A673 (cell line): ENCODE results near the gene PTTG1. TPM values are rescaled to one million over a fixed set of nuclear protein-coding genes. Genes with fewer than 3 reads are reported as not detected.

Source experiments
- BruUV-seq: library from RNA; stranded (reverse); fragments of 400-500 nt; replicated peaks from 2 replicates; lab custom pipeline; 2021; lab: Mats Ljungman, UMichigan
- CTCF ChIA-PET: fragments of 300-600 bp; sonication (Branson Sonifier 250); formaldehyde crosslinking; loops from one replicate; lab custom pipeline; 2022; ENCODE audit warnings: antibody characterized with exemption; lab: Charles Lee
- POLR2A ChIA-PET: fragments of 300-600 bp; sonication (Branson Sonifier 250); formaldehyde crosslinking; loops from one replicate; lab custom pipeline; 2022; ENCODE audit warnings: antibody characterized with exemption; ENCODE audit not compliant: low non-redundant PET; lab: Charles Lee
- DNase-seq: peaks from one replicate; pipeline ENCODE4 v3.0.0-alpha.2; 2015; ENCODE audit warnings: low spot score
- H3K27ac ChIP-seq: fragments of 200-600 bp; sonication (generic); 2 replicates; pipeline ENCODE4 v1.5.1; 2016; ENCODE audit warnings: mixed run types, low read depth, mild to moderate bottlenecking, mixed read lengths, antibody characterized with exemption, low read length; ENCODE audit not compliant: poor library complexity, severe bottlenecking
- H3K27me3 ChIP-seq: fragments of 200-600 bp; sonication (generic); replicated peaks from 2 replicates; pipeline ENCODE4 v1.6.1; 2017; ENCODE audit warnings: mixed run types, low read depth, mild to moderate bottlenecking, mixed read lengths, antibody characterized with exemption, low read length; ENCODE audit not compliant: insufficient read depth, poor library complexity
- H3K36me3 ChIP-seq: fragments of 200-600 bp; sonication (generic); 2 replicates; pipeline ENCODE4 v1.6.1; 2016; ENCODE audit warnings: mixed run types, mild to moderate bottlenecking, mixed read lengths, antibody characterized with exemption, low read length; ENCODE audit not compliant: insufficient read depth, poor library complexity, severe bottlenecking
- H3K4me1 ChIP-seq: fragments of 200-600 bp; sonication (generic); 2 replicates; pipeline ENCODE4 v1.6.1; 2017; ENCODE audit warnings: mixed run types, mild to moderate bottlenecking, mixed read lengths, antibody characterized with exemption, low read length; ENCODE audit not compliant: insufficient read depth, poor library complexity, severe bottlenecking
- H3K4me3 ChIP-seq: fragments of 200-600 bp; sonication (generic); 2 replicates; pipeline ENCODE4 v1.5.1; 2016; ENCODE audit warnings: low read depth, mixed run types, mild to moderate bottlenecking, mixed read lengths, low read length; ENCODE audit not compliant: poor library complexity, severe bottlenecking
- H3K9me3 ChIP-seq: fragments of 200-600 bp; sonication (generic); 2 replicates; pipeline ENCODE4 v1.6.1; 2016; ENCODE audit warnings: mixed run types, low read depth, mild to moderate bottlenecking, mixed read lengths, antibody characterized with exemption, low read length; ENCODE audit not compliant: poor library complexity, severe bottlenecking
- CTCF ChIP-seq: fragments of 300-800, 200-600 bp; sonication (generic); conservative IDR thresholded peaks from 2 replicates; pipeline ENCODE4 v1.5.1; 2017; ENCODE audit warnings: low read depth, mild to moderate bottlenecking, antibody characterized with exemption, low read length, moderate library complexity, mixed read lengths
- EZH2 ChIP-seq: fragments of 200-600 bp; sonication (generic); IDR thresholded peaks from 2 replicates; pipeline ENCODE4 v1.6.1; 2017; ENCODE audit warnings: borderline replicate concordance, low read depth, mild to moderate bottlenecking, mixed read lengths, antibody characterized with exemption, low read length; ENCODE audit not compliant: poor library complexity, severe bottlenecking
- intact Hi-C: fragments of 100-400 bp; cut with micrococcal nuclease; formaldehyde crosslinking; loops from one replicate; pipeline ENCODE4 v1.10.0; 2022; ENCODE audit not compliant: unreplicated experiment
- total RNA-seq: library from RNA; stranded (reverse); gene quantifications from 2 replicates; pipeline ENCODE4 v1.2.3, GENCODE V29; 2021

Gene PTTG1
- total RNA-seq, 1 experiment from 2014 or later = 192 TPM

- Histone ChIP-seq H3K27ac (peak within 1 kb of the TSS; percentile 93), H3K4me3 (peak within 1 kb of the TSS; percentile 67), H3K27me3 (no peaks in the 10 kb centered on the region), H3K9me3 (no peaks in the 10 kb centered on the region), H3K4me1 (peaks cover 3% of the 10 kb centered on the region), H3K36me3 (peaks cover 10% of the 10 kb centered on the region)
- CTCF ChIA-PET = no interaction called here
- DNase-seq = peak; percentile 95
- POLR2A ChIA-PET = interaction anchor here (0.7 kb wide), 1 partner anchor 10 kb away, joined by 4 read pairs; no protein-coding TSS in a partner anchor
- TF ChIP-seq CTCF (no peak), EZH2 (no peak)
- intact Hi-C loops = loop anchor here (10.0 kb wide), 1 partner anchor 1115 kb away; no protein-coding TSS in a partner anchor
- BruUV-seq = no TSS peak
Observed at GRCh38 chr5:160399402-160400353, 22.0 kb upstream of the PTTG1 start, which contains the start of gene FAM200C. Gene FAM200C, minus strand, starts transcription at chr5:160400054. Its CDS starts 4,564 bp downstream, at chr5:160395490.

- H3K4me3 ChIP-seq = peak within 1 kb of the TSS; percentile 82
- intact Hi-C loops = no loop called here
- peaks cover 16% of the 10 kb centered on the region for H3K36me3 ChIP-seq
- TF ChIP-seq EZH2 (no peak), CTCF (no peak)
- no peaks in the 10 kb centered on the region for H3K27me3 ChIP-seq
- H3K27ac ChIP-seq = peak within 1 kb of the TSS; percentile 85
- H3K4me1 ChIP-seq = peaks cover 26% of the 10 kb centered on the region
- no peaks in the 10 kb centered on the region for H3K9me3 ChIP-seq
- DNase-seq = peak; percentile 96
- ChIA-PET POLR2A (interaction anchor here (0.5 to 0.6 kb wide), 4 partner anchors 157 to 1858 kb away, joined by 3 to 9 read pairs (median 4); no protein-coding TSS in a partner anchor), CTCF (interaction anchor here (0.6 to 1.6 kb wide), 3 partner anchors 20 to 345 kb away, joined by 3 to 8 read pairs (median 6); no protein-coding TSS in a partner anchor)
- BruUV-seq = TSS peak; percentile 89
Observed at GRCh38 chr5:160418561-160419457, 2.8 kb upstream of the PTTG1 start, which contains the start of gene SLU7. Gene SLU7, minus strand, starts transcription at chr5:160419081. Its CDS starts 3,787 bp downstream, at chr5:160415294.
